ENCODE data around the gene SBNO1.

Gene SBNO1

DNA sequence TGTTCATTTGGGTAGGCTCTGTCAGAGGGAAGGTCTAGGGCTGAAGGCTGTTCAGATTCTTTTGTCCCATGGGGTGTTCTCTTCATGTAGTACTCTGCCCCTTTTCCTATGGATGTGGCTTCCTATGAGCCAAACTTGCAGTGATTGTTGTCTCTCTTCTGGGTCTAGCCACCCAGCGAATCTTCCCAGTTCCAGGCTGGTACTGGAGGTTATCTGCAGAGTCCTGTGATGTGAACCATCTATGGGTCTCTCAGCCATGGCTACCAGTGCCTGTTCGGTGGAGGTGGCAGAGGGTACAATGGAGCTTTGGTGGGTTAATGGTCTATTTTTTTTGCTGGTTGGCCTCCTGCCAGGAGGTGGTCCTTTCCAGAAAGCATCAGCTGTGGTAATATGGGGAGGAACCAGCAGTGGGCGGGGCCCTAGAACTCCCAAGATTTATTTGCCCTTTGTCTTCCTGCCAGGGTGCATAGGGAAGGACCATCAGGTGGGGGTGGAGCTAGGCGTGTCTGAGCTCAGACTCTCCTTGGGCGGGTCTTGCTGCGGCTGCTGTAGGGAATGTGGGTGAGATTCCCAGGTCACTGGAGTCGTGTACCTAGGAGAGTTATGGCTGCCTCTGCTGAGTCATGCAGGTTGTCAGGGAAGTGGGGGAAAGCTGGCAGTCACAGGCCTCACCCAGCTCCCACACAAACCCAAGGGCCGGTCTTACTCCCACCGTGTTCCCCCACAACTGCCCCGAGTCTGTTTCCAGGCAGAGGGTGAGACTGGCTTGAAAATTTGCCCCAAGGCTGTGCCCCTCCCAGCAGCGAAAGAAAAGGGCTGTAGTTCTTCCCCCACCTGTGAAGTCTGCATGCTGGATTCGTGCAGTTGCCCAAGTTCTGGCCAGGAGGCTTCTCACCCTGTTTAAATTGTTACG lies 113.9 kb downstream of the SBNO1 start (continued):
- TF ChIP-seq, protein P1, sequence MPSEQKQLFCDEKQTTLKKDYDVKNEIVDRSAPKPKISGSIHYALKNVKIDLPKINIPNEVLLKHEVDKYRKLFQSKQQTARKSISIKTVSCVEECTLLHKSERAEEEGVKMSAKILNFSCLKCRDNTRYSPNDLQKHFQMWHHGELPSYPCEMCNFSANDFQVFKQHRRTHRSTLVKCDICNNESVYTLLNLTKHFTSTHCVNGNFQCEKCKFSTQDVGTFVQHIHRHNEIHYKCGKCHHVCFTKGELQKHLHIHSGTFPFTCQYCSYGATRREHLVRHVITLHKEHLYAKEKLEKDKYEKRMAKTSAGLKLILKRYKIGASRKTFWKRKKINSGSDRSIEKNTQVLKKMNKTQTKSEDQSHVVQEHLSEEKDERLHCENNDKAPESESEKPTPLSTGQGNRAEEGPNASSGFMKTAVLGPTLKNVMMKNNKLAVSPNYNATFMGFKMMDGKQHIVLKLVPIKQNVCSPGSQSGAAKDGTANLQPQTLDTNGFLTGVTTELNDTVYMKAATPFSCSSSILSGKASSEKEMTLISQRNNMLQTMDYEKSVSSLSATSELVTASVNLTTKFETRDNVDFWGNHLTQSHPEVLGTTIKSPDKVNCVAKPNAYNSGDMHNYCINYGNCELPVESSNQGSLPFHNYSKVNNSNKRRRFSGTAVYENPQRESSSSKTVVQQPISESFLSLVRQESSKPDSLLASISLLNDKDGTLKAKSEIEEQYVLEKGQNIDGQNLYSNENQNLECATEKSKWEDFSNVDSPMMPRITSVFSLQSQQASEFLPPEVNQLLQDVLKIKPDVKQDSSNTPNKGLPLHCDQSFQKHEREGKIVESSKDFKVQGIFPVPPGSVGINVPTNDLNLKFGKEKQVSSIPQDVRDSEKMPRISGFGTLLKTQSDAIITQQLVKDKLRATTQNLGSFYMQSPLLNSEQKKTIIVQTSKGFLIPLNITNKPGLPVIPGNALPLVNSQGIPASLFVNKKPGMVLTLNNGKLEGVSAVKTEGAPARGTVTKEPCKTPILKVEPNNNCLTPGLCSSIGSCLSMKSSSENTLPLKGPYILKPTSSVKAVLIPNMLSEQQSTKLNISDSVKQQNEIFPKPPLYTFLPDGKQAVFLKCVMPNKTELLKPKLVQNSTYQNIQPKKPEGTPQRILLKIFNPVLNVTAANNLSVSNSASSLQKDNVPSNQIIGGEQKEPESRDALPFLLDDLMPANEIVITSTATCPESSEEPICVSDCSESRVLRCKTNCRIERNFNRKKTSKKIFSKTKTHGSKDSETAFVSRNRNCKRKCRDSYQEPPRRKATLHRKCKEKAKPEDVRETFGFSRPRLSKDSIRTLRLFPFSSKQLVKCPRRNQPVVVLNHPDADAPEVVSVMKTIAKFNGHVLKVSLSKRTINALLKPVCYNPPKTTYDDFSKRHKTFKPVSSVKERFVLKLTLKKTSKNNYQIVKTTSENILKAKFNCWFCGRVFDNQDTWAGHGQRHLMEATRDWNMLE (tag by site-specific recombination; conservative IDR thresholded peaks at IDR 0.05; ENCODE audit: low read depth) = no peak
- TF ChIP-seq ZNF426 (tag by site-specific recombination; IDR thresholded peaks at IDR 0.05) = no peak
- no peak for TF ChIP-seq ZNF148 (tag by site-specific recombination; IDR thresholded peaks at IDR 0.05; ENCODE audit: borderline replicate concordance)
- no peak for TF ChIP-seq ZNF701 (tag by site-specific recombination; IDR thresholded peaks at IDR 0.05)
- peak; percentile 52; the same call in 1 of the 2 replicates for TF ChIP-seq KLF17 (tag by site-specific recombination; IDR thresholded peaks at IDR 0.05)
- no peak for TF ChIP-seq ZNF777 (tag by site-specific recombination; IDR thresholded peaks at IDR 0.05; ENCODE audit: borderline replicate concordance)
- TF ChIP-seq ZNF792 (tag by site-specific recombination; IDR thresholded peaks at IDR 0.05) = no peak
- no peak for TF ChIP-seq ZNF16 (tag by site-specific recombination; IDR thresholded peaks at IDR 0.05; ENCODE audit: low read depth)
- TF ChIP-seq, protein P2, sequence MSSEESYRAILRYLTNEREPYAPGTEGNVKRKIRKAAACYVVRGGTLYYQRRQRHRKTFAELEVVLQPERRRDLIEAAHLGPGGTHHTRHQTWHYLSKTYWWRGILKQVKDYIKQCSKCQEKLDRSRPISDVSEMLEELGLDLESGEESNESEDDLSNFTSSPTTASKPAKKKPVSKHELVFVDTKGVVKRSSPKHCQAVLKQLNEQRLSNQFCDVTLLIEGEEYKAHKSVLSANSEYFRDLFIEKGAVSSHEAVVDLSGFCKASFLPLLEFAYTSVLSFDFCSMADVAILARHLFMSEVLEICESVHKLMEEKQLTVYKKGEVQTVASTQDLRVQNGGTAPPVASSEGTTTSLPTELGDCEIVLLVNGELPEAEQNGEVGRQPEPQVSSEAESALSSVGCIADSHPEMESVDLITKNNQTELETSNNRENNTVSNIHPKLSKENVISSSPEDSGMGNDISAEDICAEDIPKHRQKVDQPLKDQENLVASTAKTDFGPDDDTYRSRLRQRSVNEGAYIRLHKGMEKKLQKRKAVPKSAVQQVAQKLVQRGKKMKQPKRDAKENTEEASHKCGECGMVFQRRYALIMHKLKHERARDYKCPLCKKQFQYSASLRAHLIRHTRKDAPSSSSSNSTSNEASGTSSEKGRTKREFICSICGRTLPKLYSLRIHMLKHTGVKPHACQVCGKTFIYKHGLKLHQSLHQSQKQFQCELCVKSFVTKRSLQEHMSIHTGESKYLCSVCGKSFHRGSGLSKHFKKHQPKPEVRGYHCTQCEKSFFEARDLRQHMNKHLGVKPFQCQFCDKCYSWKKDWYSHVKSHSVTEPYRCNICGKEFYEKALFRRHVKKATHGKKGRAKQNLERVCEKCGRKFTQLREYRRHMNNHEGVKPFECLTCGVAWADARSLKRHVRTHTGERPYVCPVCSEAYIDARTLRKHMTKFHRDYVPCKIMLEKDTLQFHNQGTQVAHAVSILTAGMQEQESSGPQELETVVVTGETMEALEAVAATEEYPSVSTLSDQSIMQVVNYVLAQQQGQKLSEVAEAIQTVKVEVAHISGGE (tag by site-specific recombination; conservative IDR thresholded peaks at IDR 0.05; ENCODE audit: low read depth) = no peak
- TF ChIP-seq ZNF23 (tag by site-specific recombination; IDR thresholded peaks at IDR 0.05; ENCODE audit: borderline replicate concordance) = no peak
- TF ChIP-seq ZNF404 (tag by site-specific recombination; IDR thresholded peaks at IDR 0.05) = no peak
- peak; percentile 70; the same call in 1 of the 2 replicates for TF ChIP-seq ZNF561 (tag by site-specific recombination; IDR thresholded peaks at IDR 0.05; ENCODE audit: borderline replicate concordance)
- TF ChIP-seq YY1 (tag by site-specific recombination; IDR thresholded peaks at IDR 0.05) = no peak
- TF ChIP-seq TRIM28 (IDR thresholded peaks at IDR 0.05; ENCODE audit: borderline replicate concordance, low read length) = no peak
- TF ChIP-seq ZNF585B (tag by site-specific recombination; IDR thresholded peaks at IDR 0.05) = no peak
- TF ChIP-seq, protein P3, sequence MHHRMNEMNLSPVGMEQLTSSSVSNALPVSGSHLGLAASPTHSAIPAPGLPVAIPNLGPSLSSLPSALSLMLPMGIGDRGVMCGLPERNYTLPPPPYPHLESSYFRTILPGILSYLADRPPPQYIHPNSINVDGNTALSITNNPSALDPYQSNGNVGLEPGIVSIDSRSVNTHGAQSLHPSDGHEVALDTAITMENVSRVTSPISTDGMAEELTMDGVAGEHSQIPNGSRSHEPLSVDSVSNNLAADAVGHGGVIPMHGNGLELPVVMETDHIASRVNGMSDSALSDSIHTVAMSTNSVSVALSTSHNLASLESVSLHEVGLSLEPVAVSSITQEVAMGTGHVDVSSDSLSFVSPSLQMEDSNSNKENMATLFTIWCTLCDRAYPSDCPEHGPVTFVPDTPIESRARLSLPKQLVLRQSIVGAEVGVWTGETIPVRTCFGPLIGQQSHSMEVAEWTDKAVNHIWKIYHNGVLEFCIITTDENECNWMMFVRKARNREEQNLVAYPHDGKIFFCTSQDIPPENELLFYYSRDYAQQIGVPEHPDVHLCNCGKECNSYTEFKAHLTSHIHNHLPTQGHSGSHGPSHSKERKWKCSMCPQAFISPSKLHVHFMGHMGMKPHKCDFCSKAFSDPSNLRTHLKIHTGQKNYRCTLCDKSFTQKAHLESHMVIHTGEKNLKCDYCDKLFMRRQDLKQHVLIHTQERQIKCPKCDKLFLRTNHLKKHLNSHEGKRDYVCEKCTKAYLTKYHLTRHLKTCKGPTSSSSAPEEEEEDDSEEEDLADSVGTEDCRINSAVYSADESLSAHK (tag by site-specific recombination; IDR thresholded peaks at IDR 0.05) = no peak
- TF ChIP-seq ZNF423 (tag by site-specific recombination; IDR thresholded peaks at IDR 0.05) = no peak
- no peak for TF ChIP-seq ZNF37A (tag by site-specific recombination; IDR thresholded peaks at IDR 0.05)
- no peak for TF ChIP-seq ZNF658 (tag by site-specific recombination; IDR thresholded peaks at IDR 0.05)
- TF ChIP-seq ZNF843 (tag by site-specific recombination; IDR thresholded peaks at IDR 0.05) = no peak
- peak; percentile 78; the same call in 1 of the 2 replicates for TF ChIP-seq SP7 (tag by site-specific recombination; IDR thresholded peaks at IDR 0.05)
- peak; percentile 65 for TF ChIP-seq SP2 (tag by site-specific recombination; IDR thresholded peaks at IDR 0.05)

All from HEK293 (cell line).